ENCODE data around the gene AHCYL2. TPM values are rescaled to one million over a fixed set of nuclear protein-coding genes. Genes with fewer than 3 reads are reported as not detected.

AHCYL2 gene
- polyA plus RNA-seq, 1 experiment: 13.3 TPM

GRCh38 chr7:129264534-129264933 is 39.7 kb downstream of the AHCYL2 start:
- no peaks in the 10 kb centered on the region for H3K27me3 ChIP-seq (ENCODE audit: control insufficient read depth, insufficient read depth, low read length)
- H3K9me3 ChIP-seq (ENCODE audit: control insufficient read depth, insufficient read depth, low read length): no peaks in the 10 kb centered on the region
- ChIA-PET CTCF (interaction anchor here (0.6 kb wide), 1 partner anchor 37 kb away, joined by 3 read pairs; no protein-coding TSS in a partner anchor), POLR2A (no interaction called here)
- no peak for DNase-seq (ENCODE audit: low read depth, low spot score)
- H3K4me3 ChIP-seq (ENCODE audit: low read depth, low read length): no peak overlapping the region
- TF ChIP-seq CTCF (IDR thresholded peaks at IDR 0.05; ENCODE audit: low read depth, low read length): no peak
- H3K27ac ChIP-seq (ENCODE audit: low read depth, low read length): no peak overlapping the region

- ChIA-PET POLR2A (no interaction called here), CTCF (no interaction called here)
- H3K27ac ChIP-seq (ENCODE audit: low read depth, low read length): no peak overlapping the region
- no peaks in the 10 kb centered on the region for H3K27me3 ChIP-seq (ENCODE audit: control insufficient read depth, insufficient read depth, low read length)
- H3K4me3 ChIP-seq (ENCODE audit: low read depth, low read length): no peak overlapping the region
- no peaks in the 10 kb centered on the region for H3K9me3 ChIP-seq (ENCODE audit: control insufficient read depth, insufficient read depth, low read length)
- no peak for TF ChIP-seq CTCF (IDR thresholded peaks at IDR 0.05; ENCODE audit: low read depth, low read length)
- DNase-seq (ENCODE audit: low read depth, low spot score): no peak
Measured at GRCh38 chr7:129265328-129265727, 40.5 kb downstream of the AHCYL2 start.

- DNase-seq (ENCODE audit: low read depth, low spot score): no peak
- Histone ChIP-seq H3K27ac (ENCODE audit: low read depth, low read length) (no peak overlapping the region), H3K27me3 (ENCODE audit: control insufficient read depth, insufficient read depth, low read length) (no peaks in the 10 kb centered on the region), H3K9me3 (ENCODE audit: control insufficient read depth, insufficient read depth, low read length) (no peaks in the 10 kb centered on the region), H3K4me3 (ENCODE audit: low read depth, low read length) (no peak overlapping the region)
- ChIA-PET POLR2A (no interaction called here), CTCF (no interaction called here)
- TF ChIP-seq CTCF (IDR thresholded peaks at IDR 0.05; ENCODE audit: low read depth, low read length): no peak
Measured at GRCh38 chr7:129266181-129266580, 41.4 kb downstream of the AHCYL2 start.

GRCh38 chr7:129270077-129270476 is 45.2 kb downstream of the AHCYL2 start:
- Histone ChIP-seq H3K27ac (ENCODE audit: low read depth, low read length) (no peak overlapping the region), H3K27me3 (ENCODE audit: control insufficient read depth, insufficient read depth, low read length) (no peaks in the 10 kb centered on the region), H3K4me3 (ENCODE audit: low read depth, low read length) (no peak overlapping the region), H3K9me3 (ENCODE audit: control insufficient read depth, insufficient read depth, low read length) (peaks cover 12% of the 10 kb centered on the region)
- no peak for TF ChIP-seq CTCF (IDR thresholded peaks at IDR 0.05; ENCODE audit: low read depth, low read length)
- no peak for DNase-seq (ENCODE audit: low read depth, low spot score)
- CTCF ChIA-PET: interaction anchor here (1.0 to 2.5 kb wide), 4 partner anchors 9 to 106 kb away, joined by 3 to 14 read pairs (median 4); no protein-coding TSS in a partner anchor
- POLR2A ChIA-PET: interaction anchor here (0.5 kb wide), 1 partner anchor 12 kb away, joined by 6 read pairs; no protein-coding TSS in a partner anchor

- POLR2A ChIA-PET: no interaction called here
- DNase-seq (ENCODE audit: low read depth, low spot score): peak; percentile 6
Measured at GRCh38 chr7:129271500-129272355, 46.9 kb downstream of the AHCYL2 start.

More at GRCh38 chr7:129271500-129272355, 46.9 kb downstream of the AHCYL2 start:
- H3K27me3 ChIP-seq (ENCODE audit: control insufficient read depth, insufficient read depth, low read length): no peaks in the 10 kb centered on the region
- H3K9me3 ChIP-seq (ENCODE audit: control insufficient read depth, insufficient read depth, low read length): peaks cover 12% of the 10 kb centered on the region
- peak; percentile 60 for TF ChIP-seq CTCF (IDR thresholded peaks at IDR 0.05; ENCODE audit: low read depth, low read length)
- CTCF ChIA-PET: interaction anchor here (0.6 to 4.1 kb wide), 14 partner anchors 8 to 465 kb away, joined by 3 to 42 read pairs (median 4); no protein-coding TSS in a partner anchor
- H3K27ac ChIP-seq (ENCODE audit: low read depth, low read length): no peak overlapping the region
- H3K4me3 ChIP-seq (ENCODE audit: low read depth, low read length): no peak overlapping the region
